MCF 10A (cell line): Measurements from ENCODE around the gene IQCF2. TPM values are rescaled to one million over a fixed set of nuclear protein-coding genes. Genes with fewer than 3 reads are reported as not detected.

ENCODE experiments used
- BruUV-seq: library from RNA; stranded (reverse); fragments of 400-500 nt; replicated peaks from 2 replicates; lab custom pipeline; 2021; lab: Mats Ljungman, UMichigan
- CTCF ChIA-PET: fragments of 300-600 bp; sonication (Branson Sonifier 250); formaldehyde crosslinking; extraction: SDS; loops from one replicate; lab custom pipeline; 2021; ENCODE audit warnings: antibody characterized with exemption, inconsistent platforms; lab: Yijun Ruan, JAX
- POLR2A ChIA-PET: fragments of 300-600, 350-650 bp; sonication (Branson Sonifier 250); formaldehyde crosslinking; extraction: SDS; loops from one replicate; lab custom pipeline; 2020; ENCODE audit warnings: antibody characterized with exemption, inconsistent platforms; lab: Yijun Ruan, JAX
- DNase-seq: peaks from one replicate; pipeline ENCODE4 v3.0.0-alpha.2; 2018; ENCODE audit not compliant: unreplicated experiment
- H3K27ac Mint-ChIP-seq: one replicate; pipeline ENCODE4 v1.8.0; 2022; ENCODE audit warnings: mild to moderate bottlenecking, low read depth, mixed read lengths; ENCODE audit not compliant: unreplicated experiment
- H3K27me3 Mint-ChIP-seq: one replicate; pipeline ENCODE4 v1.8.0; 2022; ENCODE audit warnings: mixed read lengths; ENCODE audit not compliant: insufficient read depth, unreplicated experiment
- H3K36me3 Mint-ChIP-seq: one replicate; pipeline ENCODE4 v1.8.0; 2022; ENCODE audit warnings: mild to moderate bottlenecking, moderate library complexity, mixed read lengths; ENCODE audit not compliant: insufficient read depth, unreplicated experiment
- H3K4me1 Mint-ChIP-seq: one replicate; pipeline ENCODE4 v1.8.0; 2022; ENCODE audit warnings: mixed read lengths; ENCODE audit not compliant: insufficient read depth, unreplicated experiment
- H3K4me3 Mint-ChIP-seq: one replicate; pipeline ENCODE4 v1.8.0; 2022; ENCODE audit warnings: mild to moderate bottlenecking, moderate library complexity, mixed read lengths; ENCODE audit not compliant: unreplicated experiment
- H3K9me3 Mint-ChIP-seq: one replicate; pipeline ENCODE4 v1.8.0; 2022; ENCODE audit warnings: mixed read lengths; ENCODE audit not compliant: unreplicated experiment
- CTCF ChIP-seq: fragments of 200-600 bp; IDR thresholded peaks from one replicate; pipeline ENCODE4 v1.8.0; 2022; ENCODE audit warnings: antibody characterized with exemption, mild to moderate bottlenecking; ENCODE audit not compliant: unreplicated experiment
- intact Hi-C: fragments of 100-400 bp; cut with micrococcal nuclease; formaldehyde crosslinking; loops from 2 replicates; pipeline ENCODE4 v1.14.1; 2022
- total RNA-seq: library from RNA; stranded (reverse); gene quantifications from 2 replicates; pipeline ENCODE4 v1.2.3, GENCODE V29; 2022

IQCF2 gene
- total RNA-seq, 1 experiment from 2014 or later, result not detected

GRCh38 chr3:51875501-51875900 is 14.1 kb downstream of the IQCF2 start, which contains the start of gene IQCF5:
Gene IQCF5 (minus strand): TSS chr3:51875601. CDS start chr3:51875531, 70 bp downstream.
- peaks cover 91% of the 10 kb centered on the region for H3K27me3 Mint-ChIP-seq
- CTCF ChIA-PET, result no interaction called here
- intact Hi-C loops, result no loop called here
- H3K9me3 Mint-ChIP-seq, result no peaks in the 10 kb centered on the region
- DNase-seq, result no peak
- TF ChIP-seq CTCF, result no peak
- no peaks in the 10 kb centered on the region for H3K4me1 Mint-ChIP-seq
- POLR2A ChIA-PET, result no interaction called here
- no peak within 1 kb of the TSS for H3K4me3 Mint-ChIP-seq
- H3K27ac Mint-ChIP-seq, result no peak within 1 kb of the TSS
- BruUV-seq, result no TSS peak
- H3K36me3 Mint-ChIP-seq, result no peaks in the 10 kb centered on the region

DNA sequence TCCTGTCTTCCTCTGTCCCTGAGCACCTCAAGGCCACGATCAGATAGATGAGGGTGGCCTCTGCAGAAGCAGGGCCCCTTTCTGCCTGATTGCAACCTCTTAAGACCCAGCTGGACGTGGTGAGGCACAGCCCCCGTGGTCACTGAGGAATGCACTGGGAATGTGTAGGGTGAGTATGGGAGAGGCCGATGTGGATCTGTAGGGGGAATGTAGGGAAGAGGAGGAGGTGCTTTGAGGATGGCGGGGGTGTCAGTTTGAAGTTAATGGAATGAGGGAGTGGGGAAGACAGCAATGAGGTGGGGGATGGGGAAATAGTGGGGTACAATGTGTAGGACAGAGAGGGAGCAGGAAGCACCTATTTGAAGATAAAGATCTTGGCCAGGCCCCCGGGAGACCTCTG is 14.8 kb downstream of the IQCF2 start:
- Mint-ChIP-seq H3K4me3 (no peak overlapping the region), H3K27ac (no peak overlapping the region), H3K4me1 (no peaks in the 10 kb centered on the region), H3K9me3 (no peaks in the 10 kb centered on the region), H3K36me3 (no peaks in the 10 kb centered on the region), H3K27me3 (peaks cover 87% of the 10 kb centered on the region)
- BruUV-seq, result no TSS peak
- TF ChIP-seq CTCF, result no peak
- intact Hi-C loops, result no loop called here
- no peak for DNase-seq
- ChIA-PET CTCF (no interaction called here), POLR2A (no interaction called here)

GRCh38 chr3:51879937-51880336 is 18.5 kb downstream of the IQCF2 start:
- Mint-ChIP-seq H3K9me3 (no peaks in the 10 kb centered on the region), H3K36me3 (no peaks in the 10 kb centered on the region), H3K4me1 (no peaks in the 10 kb centered on the region), H3K27ac (no peak overlapping the region), H3K4me3 (no peak overlapping the region), H3K27me3 (peaks cover 76% of the 10 kb centered on the region)
- CTCF ChIA-PET, result interaction anchor here (0.5 kb wide), 1 partner anchor 31 kb away, joined by 3 read pairs; no protein-coding TSS in a partner anchor
- DNase-seq, result peak; percentile 26
- POLR2A ChIA-PET, result no interaction called here
- intact Hi-C loops, result no loop called here
- no TSS peak for BruUV-seq
- no peak for TF ChIP-seq CTCF

DNA sequence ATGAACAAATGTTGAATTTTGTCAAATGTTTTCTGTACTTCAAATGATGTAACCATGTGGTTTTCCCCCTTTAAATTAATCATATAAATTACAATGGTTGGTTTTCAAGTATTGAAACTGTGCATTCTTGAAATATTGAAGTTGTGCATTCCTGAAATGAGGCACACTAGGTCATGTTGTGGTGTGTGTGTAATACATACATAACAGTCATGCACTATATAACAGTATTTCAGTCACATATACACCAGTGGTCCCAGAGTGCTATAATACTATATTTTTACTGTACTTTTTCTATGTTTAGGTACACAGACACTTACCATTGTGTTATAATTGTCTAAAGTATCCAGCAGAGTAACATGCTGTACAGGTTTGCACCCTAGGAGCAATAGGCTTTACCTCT is 25.0 kb downstream of the IQCF2 start:
- ChIA-PET CTCF (no interaction called here), POLR2A (no interaction called here)
- Mint-ChIP-seq H3K27ac (no peak overlapping the region), H3K4me1 (no peaks in the 10 kb centered on the region), H3K9me3 (no peaks in the 10 kb centered on the region), H3K4me3 (no peak overlapping the region), H3K27me3 (peaks cover 40% of the 10 kb centered on the region), H3K36me3 (no peaks in the 10 kb centered on the region)
- intact Hi-C loops, result no loop called here
- no TSS peak for BruUV-seq
- no peak for TF ChIP-seq CTCF
- DNase-seq, result no peak
